Esophagus (tissue), 2 donors: Measurements from ENCODE around the gene GLOD5. TPM values are rescaled to one million over a fixed set of nuclear protein-coding genes. Genes with fewer than 3 reads are reported as not detected.

Source experiments
- H3K27ac ChIP-seq, 2 donors: one replicate each; pipeline ENCODE4 v1.5.1; 2013; ENCODE audit warnings: low read depth in 2 of 2, mild to moderate bottlenecking in 2 of 2, inconsistent platforms in 1 of 2, low read length in 1 of 2, moderate library complexity in 1 of 2
- H3K27me3 ChIP-seq, 2 donors: one replicate each; pipeline ENCODE4 v1.6.1; 2013; ENCODE audit warnings: low read length in 2 of 2, control low read depth in 1 of 2, mild to moderate bottlenecking in 1 of 2; ENCODE audit not compliant: insufficient read depth in 2 of 2, control insufficient read depth in 1 of 2
- H3K36me3 ChIP-seq, 2 donors: one replicate each; pipeline ENCODE4 v1.6.1; 2013; ENCODE audit warnings: low read length in 1 of 2; ENCODE audit not compliant: control insufficient read depth in 2 of 2, insufficient read depth in 2 of 2
- H3K4me1 ChIP-seq, 2 donors: one replicate each; pipeline ENCODE4 v1.6.1; 2013; ENCODE audit warnings: low read length in 1 of 2; ENCODE audit not compliant: control insufficient read depth in 2 of 2, insufficient read depth in 2 of 2
- H3K4me3 ChIP-seq, 2 donors: one replicate each; pipeline ENCODE4 v1.5.1; 2013; ENCODE audit warnings: low read length in 2 of 2, mild to moderate bottlenecking in 2 of 2, low read depth in 1 of 2, moderate library complexity in 1 of 2
- H3K9me3 ChIP-seq, 2 donors: one replicate each; pipeline ENCODE4 v1.6.1; 2013; ENCODE audit warnings: mild to moderate bottlenecking in 2 of 2, low read depth in 1 of 2, low read length in 1 of 2, moderate library complexity in 1 of 2; ENCODE audit not compliant: control insufficient read depth in 2 of 2, insufficient read depth in 1 of 2
- WGBS, 2 donors: extraction: QIAGEN DNeasy Blood & Tissue Kit; methylation state at CpG; one replicate each; pipeline ENCODE4 v1.1.7; 2013; 5-methylcytosine and 5-hydroxymethylcytosine counted together
- polyA plus RNA-seq, 2 donors: library from polyadenylated mRNA; stranded (reverse); fragments of 200-250 nt; gene quantifications; one replicate each; pipeline ENCODE4 v1.2.3, GENCODE V29; 2013
- donor health status: healthy with polysubstance abuse.
- donor health status: Bipolar disorder and iron deficiency.

Gene GLOD5
- polyA plus RNA-seq, 2 donors = 0.15 to 0.26 TPM

DNA sequence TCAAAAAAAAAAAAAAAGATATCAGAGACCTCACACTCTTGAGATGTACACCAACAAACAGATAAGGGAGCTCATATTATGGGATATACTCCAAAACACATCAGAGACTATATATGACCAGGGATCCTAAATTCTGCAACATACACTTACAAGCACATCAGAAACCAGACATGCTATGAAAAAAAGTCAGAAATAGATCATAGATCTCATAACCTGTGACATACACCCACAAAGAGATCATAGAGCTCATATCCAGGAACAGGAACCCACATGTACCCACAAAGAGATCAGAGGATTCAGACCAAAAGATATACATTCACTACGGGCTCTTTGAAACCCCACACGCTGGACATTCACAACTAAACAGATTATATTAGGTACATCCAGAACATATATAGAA is 35.0 kb upstream of the GLOD5 start:
- no peak overlapping the region for H3K4me3 ChIP-seq
- H3K36me3 ChIP-seq = no peaks in the 10 kb centered on the region
- H3K4me1 ChIP-seq = no peaks in the 10 kb centered on the region
- WGBS, 2 donors = 85 to 86% methylated on average over 2 of the region's 2 CpGs
- no peak overlapping the region for H3K27ac ChIP-seq
- no peaks in the 10 kb centered on the region for H3K9me3 ChIP-seq
- H3K27me3 ChIP-seq = peaks cover 0 to 8% of the 10 kb centered on the region in 2 donors

- Histone ChIP-seq H3K27me3 (peaks cover 0 to 8% of the 10 kb centered on the region in 2 donors), H3K27ac (no peak overlapping the region), H3K9me3 (no peaks in the 10 kb centered on the region), H3K4me3 (no peak overlapping the region), H3K36me3 (no peaks in the 10 kb centered on the region), H3K4me1 (no peaks in the 10 kb centered on the region)
Measured at GRCh38 chrX:48728653-48729052, 32.9 kb upstream of the GLOD5 start.

DNA sequence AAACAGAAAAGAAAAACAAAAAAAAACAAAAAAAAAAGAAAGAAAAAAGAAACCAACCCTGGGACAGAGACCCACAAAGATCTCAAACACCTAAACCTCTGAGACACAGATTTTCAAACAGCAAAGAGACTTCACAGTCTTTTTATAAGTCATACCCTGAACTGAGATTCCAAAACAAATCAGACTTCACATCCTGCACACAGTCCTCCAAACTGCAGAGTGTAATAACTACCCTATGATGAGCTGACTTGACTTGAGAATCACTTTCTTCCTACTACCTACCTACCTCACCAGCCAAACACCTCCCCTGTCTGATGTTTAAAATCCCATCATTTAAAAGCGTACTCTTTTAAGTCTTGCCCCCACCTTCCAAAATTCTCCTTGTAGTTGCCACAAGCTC is 25.2 kb upstream of the GLOD5 start:
- WGBS, 2 donors = 70 to 79% methylated on average over 1 of the region's 1 CpG
- no peak overlapping the region for H3K4me3 ChIP-seq

GRCh38 chrX:48736878-48737212 is 24.7 kb upstream of the GLOD5 start:
- 9 to 45% methylated on average over 10 of the region's 10 CpGs for WGBS, 2 donors
- no peaks in the 10 kb centered on the region for H3K9me3 ChIP-seq
- peak overlapping the region in 1 of 2 donors; percentile 51 for H3K4me3 ChIP-seq
- no peaks in the 10 kb centered on the region for H3K36me3 ChIP-seq
- peaks cover 0 to 2% of the 10 kb centered on the region in 2 donors for H3K4me1 ChIP-seq
- H3K27me3 ChIP-seq = no peaks in the 10 kb centered on the region
- peak overlapping the region in 1 of 2 donors; percentile 7 for H3K27ac ChIP-seq

More for the DNA sequence above, 25.2 kb upstream of the GLOD5 start:
- H3K36me3 ChIP-seq = no peaks in the 10 kb centered on the region
- H3K9me3 ChIP-seq = no peaks in the 10 kb centered on the region
- H3K27me3 ChIP-seq = no peaks in the 10 kb centered on the region
- H3K27ac ChIP-seq = no peak overlapping the region
- peaks cover 0 to 2% of the 10 kb centered on the region in 2 donors for H3K4me1 ChIP-seq

DNA sequence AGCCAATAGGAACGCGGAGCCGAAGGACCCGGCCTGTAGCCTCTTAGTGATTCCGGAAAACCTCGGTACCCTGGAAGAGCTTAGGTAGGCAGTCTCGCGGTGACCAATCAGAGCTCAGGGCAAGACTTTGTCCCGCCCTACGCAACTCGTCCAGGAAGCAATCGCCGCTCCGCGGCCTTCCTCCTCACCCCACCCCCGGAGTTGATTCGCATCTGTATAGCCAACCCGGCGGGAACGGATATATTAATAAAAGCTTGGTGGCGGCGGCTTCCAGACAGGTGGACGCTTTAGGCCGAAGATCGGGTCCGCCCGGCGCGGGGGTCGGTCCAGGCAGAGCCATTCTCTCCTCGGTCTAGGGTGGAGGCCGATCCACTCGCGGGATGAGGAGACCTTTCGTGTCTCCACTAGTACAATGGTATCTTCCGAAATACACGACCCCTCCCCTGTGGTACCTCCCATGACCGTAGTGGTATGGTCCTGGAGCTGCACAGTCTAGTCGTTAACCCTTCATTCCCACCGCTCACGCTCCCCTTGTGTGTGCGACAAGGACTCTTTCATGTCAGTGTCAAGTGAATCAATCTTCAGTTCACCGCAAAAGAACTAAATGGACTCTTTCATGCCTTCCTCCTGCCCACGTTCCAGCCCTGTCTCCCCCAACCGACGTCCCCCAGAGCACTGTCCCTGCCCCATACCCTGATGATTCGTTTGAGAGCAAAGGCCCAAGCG is 24.2 kb upstream of the GLOD5 start:
- H3K27me3 ChIP-seq = no peaks in the 10 kb centered on the region
- WGBS, 2 donors = 0 to 35% methylated on average over 48 of the region's 48 CpGs
- no peaks in the 10 kb centered on the region for H3K9me3 ChIP-seq
- H3K4me3 ChIP-seq = peak overlapping the region; percentile 51 to 59
- H3K27ac ChIP-seq = peak overlapping the region; percentile 88 to 96
- peaks cover 0 to 2% of the 10 kb centered on the region in 2 donors for H3K4me1 ChIP-seq
- H3K36me3 ChIP-seq = no peaks in the 10 kb centered on the region

DNA sequence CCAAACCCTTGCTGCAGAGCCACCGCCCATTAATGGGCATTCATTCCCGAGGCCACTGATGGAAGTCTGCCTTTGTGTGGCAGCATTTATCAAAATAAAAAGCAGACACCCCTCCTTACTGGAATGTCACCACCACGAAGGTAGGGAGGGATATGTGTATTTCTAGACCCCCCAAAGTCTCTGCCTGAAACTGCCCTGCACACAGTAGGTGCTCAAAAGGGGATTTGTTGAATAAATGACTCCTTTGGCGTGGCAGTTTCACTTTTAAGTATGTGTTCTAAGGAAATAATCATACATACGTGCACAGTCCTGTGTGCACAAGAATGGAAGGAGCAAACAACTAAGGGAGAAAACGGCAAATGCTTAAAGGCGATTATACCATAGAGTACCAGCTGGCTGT is 23.6 kb upstream of the GLOD5 start:
- peaks cover 0 to 2% of the 10 kb centered on the region in 2 donors for H3K4me1 ChIP-seq
- H3K36me3 ChIP-seq = no peaks in the 10 kb centered on the region
- 42 to 49% methylated on average over 7 of the region's 7 CpGs for WGBS, 2 donors
- H3K27me3 ChIP-seq = no peaks in the 10 kb centered on the region
- H3K27ac ChIP-seq = peak overlapping the region; percentile 88 to 96
- H3K9me3 ChIP-seq = no peaks in the 10 kb centered on the region
- H3K4me3 ChIP-seq = peak overlapping the region; percentile 51 to 59

GRCh38 chrX:48741834-48742233 is 19.7 kb upstream of the GLOD5 start:
- Histone ChIP-seq H3K36me3 (no peaks in the 10 kb centered on the region), H3K9me3 (no peaks in the 10 kb centered on the region), H3K27ac (no peak overlapping the region), H3K4me3 (no peak overlapping the region), H3K4me1 (peaks cover 0 to 2% of the 10 kb centered on the region in 2 donors), H3K27me3 (no peaks in the 10 kb centered on the region)
- 94 to 95% methylated on average over 8 of the region's 8 CpGs for WGBS, 2 donors

GRCh38 chrX:48745222-48745621 is 16.3 kb upstream of the GLOD5 start:
- Histone ChIP-seq H3K4me1 (no peaks in the 10 kb centered on the region), H3K27ac (no peak overlapping the region), H3K4me3 (no peak overlapping the region), H3K27me3 (no peaks in the 10 kb centered on the region), H3K9me3 (no peaks in the 10 kb centered on the region), H3K36me3 (no peaks in the 10 kb centered on the region)
- 91 to 92% methylated on average over 4 of the region's 4 CpGs for WGBS, 2 donors

GRCh38 chrX:48747415-48748016 is 14.0 kb upstream of the GLOD5 start:
- no peak overlapping the region for H3K4me3 ChIP-seq
- no peaks in the 10 kb centered on the region for H3K36me3 ChIP-seq
- WGBS, 2 donors = 61 to 68% methylated on average over 8 of the region's 8 CpGs
- H3K4me1 ChIP-seq = no peaks in the 10 kb centered on the region
- H3K27ac ChIP-seq = no peak overlapping the region
- no peaks in the 10 kb centered on the region for H3K9me3 ChIP-seq
- no peaks in the 10 kb centered on the region for H3K27me3 ChIP-seq

- H3K4me3 ChIP-seq = no peak overlapping the region
- no peaks in the 10 kb centered on the region for H3K27me3 ChIP-seq
- H3K36me3 ChIP-seq = no peaks in the 10 kb centered on the region
- 78 to 91% methylated on average over 5 of the region's 5 CpGs for WGBS, 2 donors
- no peaks in the 10 kb centered on the region for H3K9me3 ChIP-seq
- no peaks in the 10 kb centered on the region for H3K4me1 ChIP-seq
- H3K27ac ChIP-seq = no peak overlapping the region
Measured at GRCh38 chrX:48749182-48749581, 12.4 kb upstream of the GLOD5 start.
